HG02970 (cell line): ENCODE measurements around the gene RBP7.

Experiments
- ATAC-seq: cut with Tn5 transposase; IDR thresholded peaks from one replicate; pipeline ENCODE4 v1.9.1; 2021; ENCODE audit warnings: mild to moderate bottlenecking, moderate library complexity, moderate number of reproducible peaks; ENCODE audit not compliant: unreplicated experiment, low FRiP score

Gene RBP7

GRCh38 chr1:10064416-10065343, 67.7 kb downstream of the RBP7 start:
- no peak for ATAC-seq

- ATAC-seq, result no peak
Observed at GRCh38 chr1:10065344-10065685, 68.3 kb downstream of the RBP7 start.
